Measurements from ENCODE around the gene ATP6V0A4. TPM values are rescaled to one million over a fixed set of nuclear protein-coding genes. Genes with fewer than 3 reads are reported as not detected.
"Not testable (repeated sequence)": the region's sequence is repeated elsewhere in the genome, so short reads cannot be mapped to it uniquely, and the experiment has no call there.

Gene ATP6V0A4
- total RNA-seq, 1 donor from 2014 or later = 0.25 TPM

DNA sequence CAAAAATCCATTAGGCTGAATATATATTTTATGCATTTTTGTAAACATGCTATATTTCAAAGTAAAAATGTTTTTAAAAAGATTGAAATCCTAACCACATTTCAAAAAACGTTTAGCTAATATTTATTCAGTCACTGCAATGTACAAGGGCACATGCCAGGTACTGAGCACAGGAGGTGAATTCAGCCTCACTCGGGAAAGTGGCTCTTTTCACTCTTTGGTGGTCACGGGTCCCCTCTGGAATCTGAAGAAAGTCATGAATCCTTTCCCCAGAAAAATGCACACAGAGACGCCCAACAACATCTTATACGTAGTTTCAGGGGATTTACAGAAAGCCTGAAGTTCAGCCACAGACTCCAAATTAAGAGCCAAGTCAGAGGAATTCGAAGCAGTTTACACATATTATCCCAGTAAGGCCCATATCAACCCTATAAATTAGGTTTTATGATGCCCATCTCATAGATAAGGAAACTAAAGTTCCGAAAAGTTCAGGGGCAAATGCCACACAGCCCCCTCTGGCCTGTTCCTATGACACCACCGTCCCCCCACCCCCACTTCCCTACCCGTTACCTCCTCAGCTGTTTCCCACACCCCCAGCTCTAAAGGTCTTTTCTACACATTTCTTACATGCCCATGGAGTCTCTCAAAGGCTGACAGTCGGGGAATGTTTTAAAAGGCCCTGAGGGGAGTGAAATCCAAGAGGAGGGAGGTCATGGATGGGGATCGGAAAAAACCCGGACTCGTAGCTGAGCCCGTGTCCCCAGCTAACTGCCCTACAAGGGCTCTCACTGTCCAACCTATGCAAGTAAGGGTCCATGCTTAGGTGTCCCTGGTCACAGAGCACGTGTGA lies 87.2 kb downstream of the ATP6V0A4 start:
- intact Hi-C loops (cut with micrococcal nuclease) = no loop called here

DNA sequence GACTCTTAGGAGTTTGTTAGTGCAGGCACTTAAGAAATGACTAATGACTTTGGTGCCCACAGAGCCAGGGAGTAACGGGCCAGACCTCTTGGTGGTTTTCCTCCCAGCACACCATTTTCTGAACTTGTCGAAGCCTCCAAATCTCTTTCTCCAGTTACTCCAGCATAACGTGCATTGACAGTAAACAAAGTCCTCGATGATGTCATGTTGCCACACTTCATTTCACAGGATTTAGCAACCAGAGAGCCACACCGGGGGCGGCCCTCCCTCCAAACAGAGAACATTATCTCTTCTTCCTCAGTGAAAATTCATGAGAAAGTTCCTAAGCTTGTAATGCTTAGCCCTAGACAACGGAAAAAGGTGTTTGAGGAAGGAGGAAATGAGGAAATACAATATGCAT lies 92.8 kb downstream of the ATP6V0A4 start:
- intact Hi-C loops (cut with micrococcal nuclease) = no loop called here

DNA sequence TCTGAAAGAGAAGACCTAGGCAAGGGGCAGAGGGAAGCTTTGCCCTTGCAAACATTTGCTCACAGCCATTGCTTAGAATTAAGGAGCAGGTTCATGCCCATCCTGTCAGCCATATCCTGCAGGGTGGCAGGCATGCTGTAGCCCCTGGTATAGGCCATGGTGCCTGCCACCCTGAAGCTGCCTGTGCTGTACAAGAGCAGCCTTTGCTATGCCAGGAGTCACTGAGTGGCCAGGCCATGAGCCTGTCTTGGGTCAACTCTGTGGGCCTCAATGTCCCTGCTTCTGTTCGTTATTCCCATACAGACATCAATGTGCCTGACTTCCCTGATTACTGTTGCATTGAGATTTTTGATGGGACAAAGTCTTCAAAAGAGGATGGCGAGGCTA lies 96.5 kb downstream of the ATP6V0A4 start:
- intact Hi-C loops (cut with micrococcal nuclease) = no loop called here

DNA sequence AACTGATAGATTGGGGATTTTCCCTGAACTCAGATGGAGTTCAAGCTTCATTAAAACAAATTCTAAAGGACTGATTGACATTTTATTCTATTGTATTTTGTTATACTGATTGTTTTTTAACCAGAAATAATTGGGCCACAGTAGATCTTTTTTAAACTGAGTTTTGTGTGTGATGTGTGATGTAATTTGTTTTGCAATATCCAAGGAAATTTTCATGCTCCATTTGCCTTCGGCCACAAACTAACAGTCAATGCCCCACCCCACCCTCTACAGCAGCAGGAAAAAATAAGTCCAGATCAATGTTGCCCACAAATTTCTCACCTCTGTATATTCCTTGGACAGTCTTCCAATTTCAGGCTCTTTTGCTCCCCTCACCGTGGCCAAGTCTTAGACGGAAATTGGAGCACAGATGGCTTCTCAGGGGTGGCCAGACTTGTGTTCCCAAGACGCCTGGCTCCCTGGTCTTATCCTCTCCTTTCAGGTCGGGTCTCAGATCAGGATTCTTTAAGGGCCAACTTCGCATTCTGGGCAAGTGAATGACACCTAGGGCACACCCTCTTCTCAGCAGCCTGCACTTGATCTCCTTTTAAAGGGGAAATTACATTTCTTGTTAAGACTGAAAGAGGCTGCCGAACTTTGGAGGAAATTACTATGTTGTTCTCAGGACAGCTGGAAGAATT lies 97.0 kb downstream of the ATP6V0A4 start, which contains the start of gene SVOPL:
Gene SVOPL (minus strand): TSS at position 506 of the 680 bp plus-strand sequence. CDS start 22,317 bp downstream, outside the sequence.
- intact Hi-C loops (cut with micrococcal nuclease) = no loop called here

DNA sequence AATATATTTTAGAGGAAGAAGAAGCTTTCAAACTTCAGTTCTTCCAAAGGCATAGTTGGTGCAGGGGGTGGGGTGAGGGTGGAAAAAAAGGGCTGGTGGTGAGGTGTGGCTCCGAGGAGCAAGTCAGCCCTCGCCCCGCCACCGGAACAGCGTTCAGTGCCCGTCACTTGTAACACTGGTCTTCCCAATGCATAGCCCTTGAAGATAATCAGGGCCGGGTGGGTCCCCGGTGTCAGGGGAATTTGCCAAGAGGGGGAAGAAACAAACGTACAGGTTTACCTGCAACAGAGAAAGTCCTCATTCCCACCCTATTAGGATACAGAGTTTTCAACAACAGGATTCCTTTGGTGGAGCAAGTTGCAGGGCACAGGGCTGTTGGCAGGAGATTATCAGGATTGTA lies 98.3 kb downstream of the ATP6V0A4 start:
- intact Hi-C loops (cut with micrococcal nuclease) = no loop called here

DNA sequence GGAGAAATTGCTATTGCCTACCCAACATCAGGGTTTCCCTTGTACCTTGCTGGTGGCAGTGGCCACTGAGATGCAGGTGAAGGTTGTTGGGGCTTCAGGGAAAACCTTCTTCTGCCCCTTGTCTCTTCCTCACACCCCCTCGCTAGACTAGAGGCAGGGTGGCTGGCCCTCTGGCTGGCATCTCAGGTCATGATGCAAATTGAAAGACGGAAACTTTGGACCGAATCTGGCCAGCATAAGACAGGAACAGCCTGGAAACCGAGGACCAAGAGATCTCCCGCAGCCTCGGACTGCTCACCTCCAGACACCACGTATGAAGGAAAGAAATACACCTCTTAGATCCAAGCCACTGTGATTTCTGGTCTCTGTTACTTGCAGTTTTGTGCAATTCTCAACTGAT lies 99.7 kb downstream of the ATP6V0A4 start:
- intact Hi-C loops (cut with micrococcal nuclease) = no loop called here

DNA sequence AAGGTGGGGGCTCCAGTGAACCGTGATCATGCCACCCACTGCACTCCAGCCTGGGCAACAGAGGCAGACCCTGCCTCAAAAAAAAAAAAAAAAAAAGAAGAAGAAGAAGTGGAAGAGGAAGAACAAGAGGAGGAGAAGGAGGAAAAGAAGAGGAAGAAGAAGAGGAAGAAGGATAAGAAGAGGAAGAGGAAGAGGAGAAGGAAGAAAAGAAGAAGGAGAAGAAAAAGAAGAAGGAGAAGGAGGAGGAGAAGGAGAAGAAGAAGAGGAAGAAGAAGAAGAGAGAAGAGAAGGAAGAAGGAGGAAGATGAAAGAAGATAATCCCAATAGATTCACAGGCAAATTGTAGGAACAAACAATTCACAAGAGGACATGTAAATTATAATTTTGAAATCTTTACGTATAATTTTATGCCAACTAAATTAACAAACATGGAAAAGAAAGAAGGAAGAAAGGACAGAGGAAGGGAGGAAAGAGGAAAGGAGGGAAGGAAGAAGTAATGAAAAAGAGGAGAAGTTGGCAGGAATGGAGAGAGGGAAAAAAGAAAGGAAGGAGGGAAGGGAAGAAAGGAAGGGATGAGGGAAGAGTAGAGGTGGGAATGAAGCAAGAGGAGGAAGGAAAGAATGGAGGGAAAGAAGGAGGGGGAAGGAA lies 100.3 kb downstream of the ATP6V0A4 start:
- intact Hi-C loops (cut with micrococcal nuclease) = no loop called here

DNA sequence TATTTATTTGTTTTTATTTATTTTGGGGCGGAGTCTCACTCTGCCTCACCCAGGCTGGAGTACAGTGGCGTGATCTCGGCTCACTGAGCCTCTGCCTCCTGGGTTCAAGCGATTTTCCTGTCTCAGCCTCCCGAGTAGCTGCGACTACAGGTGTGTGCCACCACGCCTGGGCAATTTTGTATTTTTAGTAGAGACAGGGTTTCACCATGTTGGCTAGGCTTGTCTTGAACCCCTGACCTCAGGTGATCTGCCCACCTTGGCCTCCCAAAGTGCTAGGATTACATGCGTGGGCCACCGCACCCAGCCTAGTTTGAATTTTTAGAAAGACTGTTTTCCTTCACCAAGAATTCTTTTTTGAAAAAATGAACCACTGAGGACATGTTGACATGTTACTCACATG lies 102.2 kb downstream of the ATP6V0A4 start:
- intact Hi-C loops (cut with micrococcal nuclease) = not testable (repeated sequence)

DNA sequence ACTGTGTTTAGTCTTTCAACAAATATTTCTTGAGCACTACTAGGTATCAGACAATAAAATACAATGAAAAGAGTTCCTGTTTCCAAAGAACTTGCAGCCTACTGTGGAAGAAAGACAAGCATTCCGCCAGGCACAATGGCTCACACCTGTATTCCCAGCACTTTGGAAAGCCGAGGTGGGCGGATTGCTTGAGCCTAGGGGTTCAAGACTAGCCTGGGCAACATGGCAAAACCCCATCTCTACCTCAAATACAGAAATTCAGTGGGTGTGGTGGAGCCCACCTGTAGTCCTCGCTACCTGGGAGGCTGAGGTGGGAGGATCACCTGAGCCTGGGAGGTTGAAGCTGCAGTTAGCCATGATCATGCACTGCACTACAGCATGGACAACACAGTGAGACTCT lies 102.9 kb downstream of the ATP6V0A4 start:
- intact Hi-C loops (cut with micrococcal nuclease) = no loop called here

DNA sequence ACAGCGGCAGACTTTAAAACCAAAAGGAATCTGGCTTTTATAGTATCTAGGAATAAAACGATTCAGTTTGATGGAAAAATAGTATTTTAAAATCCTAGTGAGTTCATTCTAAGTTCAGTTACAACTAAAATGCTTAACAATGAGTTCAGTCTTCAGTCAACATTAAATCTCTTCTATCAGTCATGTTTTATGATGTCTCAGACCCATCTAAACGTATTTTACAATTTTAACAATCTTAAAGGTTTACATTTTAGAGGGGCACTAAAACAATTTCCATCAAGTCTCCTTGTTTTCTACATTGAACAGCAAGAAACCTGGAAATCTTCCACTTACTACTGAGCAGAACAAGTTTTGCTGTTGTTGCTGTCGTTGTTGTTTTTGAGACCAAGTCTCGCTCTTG lies 106.8 kb downstream of the ATP6V0A4 start:
- intact Hi-C loops (cut with micrococcal nuclease) = no loop called here

DNA sequence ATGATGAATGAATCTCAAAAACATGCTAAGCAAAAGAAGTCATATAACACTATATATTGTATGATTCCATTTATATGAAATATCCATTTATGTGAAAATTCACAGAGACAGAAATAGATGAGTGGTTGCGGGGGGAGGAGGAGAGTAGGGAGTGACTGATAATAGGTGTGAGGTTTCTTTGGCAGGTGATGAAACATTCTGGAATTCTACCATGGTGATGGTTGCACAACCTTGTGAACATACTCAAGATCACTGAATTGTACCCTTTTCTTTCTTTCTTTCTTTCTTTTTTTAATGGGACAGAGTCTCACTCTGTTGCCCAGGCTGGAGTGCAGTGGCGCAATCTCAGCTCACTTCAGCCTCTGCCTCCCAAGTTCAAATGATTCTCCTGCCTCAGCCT lies 107.5 kb downstream of the ATP6V0A4 start:
- intact Hi-C loops (cut with micrococcal nuclease) = no loop called here

DNA sequence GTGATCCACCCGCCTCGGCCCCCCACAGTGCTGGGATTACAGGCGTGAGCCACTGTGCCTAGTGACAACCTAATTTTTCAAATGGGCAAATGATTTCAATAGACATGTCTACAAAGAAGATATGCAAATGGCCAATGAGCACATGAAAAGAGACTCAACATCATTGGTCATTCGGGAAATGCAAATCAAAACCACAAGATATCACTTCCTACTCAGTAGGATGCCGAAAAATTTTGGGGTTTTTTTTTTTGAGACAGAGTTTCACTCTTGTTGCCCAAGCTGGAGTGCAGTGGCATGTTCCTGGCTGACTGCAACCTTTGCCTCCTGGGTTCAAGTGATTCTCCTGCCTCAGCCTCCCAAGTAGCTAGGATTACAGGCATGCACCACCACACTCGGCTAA lies 110.0 kb downstream of the ATP6V0A4 start:
- intact Hi-C loops (cut with micrococcal nuclease) = not testable (repeated sequence)

DNA sequence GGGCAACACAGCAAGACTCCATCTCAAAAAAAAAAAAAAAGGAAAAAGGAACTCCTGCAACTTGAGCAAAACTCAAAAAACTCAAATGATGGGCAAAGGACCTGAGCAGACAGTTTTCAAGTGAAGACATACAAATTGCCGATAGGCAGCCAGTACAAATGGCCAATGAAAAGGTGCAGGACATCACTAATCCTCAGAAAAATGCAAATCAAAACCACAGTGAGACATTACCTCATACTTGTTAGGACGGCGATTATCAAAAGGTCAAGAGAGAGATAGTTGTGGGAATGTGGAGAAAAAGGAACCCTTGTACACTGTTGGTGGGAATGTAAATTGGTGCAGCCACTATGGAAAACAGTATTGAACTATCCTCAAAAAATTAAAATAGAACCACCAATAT lies 113.7 kb downstream of the ATP6V0A4 start:
- intact Hi-C loops (cut with micrococcal nuclease) = no loop called here

DNA sequence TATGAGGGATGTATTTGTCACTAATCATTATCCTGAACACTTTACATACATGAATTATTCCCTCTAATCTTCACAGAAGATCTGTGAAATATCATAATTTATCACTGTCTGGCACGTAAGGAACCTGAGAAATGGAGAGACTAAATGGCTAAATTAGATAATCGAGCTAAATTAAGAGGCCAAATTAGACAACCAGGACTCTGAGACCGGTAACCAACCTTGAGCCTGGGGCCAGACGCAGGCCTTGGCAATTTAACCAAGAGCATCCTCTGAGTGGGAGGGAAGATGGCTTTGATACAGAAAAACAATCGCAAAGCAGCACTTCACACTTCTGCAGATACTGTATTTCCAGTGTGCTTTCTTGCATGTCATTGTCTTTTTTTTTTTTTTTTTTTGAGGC lies 118.2 kb downstream of the ATP6V0A4 start:
- intact Hi-C loops (cut with micrococcal nuclease) = no loop called here

DNA sequence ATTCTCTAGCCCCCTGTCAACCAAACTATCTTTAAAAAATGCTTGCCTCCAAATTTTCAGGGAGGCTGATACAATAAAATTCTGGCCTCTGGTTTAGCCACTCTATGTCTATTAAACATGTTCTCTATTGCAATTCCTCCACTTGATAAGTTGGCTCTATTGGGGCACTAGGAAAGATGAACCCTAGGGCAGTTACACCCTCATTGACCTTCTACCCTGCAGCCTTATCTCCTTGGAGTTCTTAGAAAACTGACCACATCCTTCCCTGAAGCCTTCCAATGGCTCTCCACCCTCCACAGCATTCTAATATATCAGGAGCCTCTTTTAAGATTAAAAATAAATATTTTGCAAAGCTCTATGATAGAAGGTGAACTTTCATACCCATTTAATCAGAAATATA lies 127.4 kb downstream of the ATP6V0A4 start:
- intact Hi-C loops (cut with micrococcal nuclease) = no loop called here

DNA sequence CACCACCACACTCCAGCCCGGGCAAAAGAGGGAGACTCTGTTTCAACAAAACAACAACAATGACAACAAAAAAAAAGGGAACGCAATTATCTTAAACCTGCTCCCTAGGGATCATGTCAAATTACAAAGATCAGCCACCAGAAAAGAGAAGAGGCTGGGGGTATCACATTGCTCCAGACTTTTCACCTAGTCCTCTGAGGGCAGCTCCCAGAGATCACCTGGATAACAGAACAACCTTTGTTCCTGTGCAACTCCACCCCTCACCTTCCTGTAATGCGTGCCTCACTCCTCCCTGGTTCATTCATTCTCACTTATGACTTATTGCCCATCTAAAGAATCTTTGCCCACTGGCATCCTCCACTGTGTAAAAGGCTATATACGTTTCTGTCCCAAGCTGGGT lies 128.6 kb downstream of the ATP6V0A4 start:
- intact Hi-C loops (cut with micrococcal nuclease) = no loop called here

DNA sequence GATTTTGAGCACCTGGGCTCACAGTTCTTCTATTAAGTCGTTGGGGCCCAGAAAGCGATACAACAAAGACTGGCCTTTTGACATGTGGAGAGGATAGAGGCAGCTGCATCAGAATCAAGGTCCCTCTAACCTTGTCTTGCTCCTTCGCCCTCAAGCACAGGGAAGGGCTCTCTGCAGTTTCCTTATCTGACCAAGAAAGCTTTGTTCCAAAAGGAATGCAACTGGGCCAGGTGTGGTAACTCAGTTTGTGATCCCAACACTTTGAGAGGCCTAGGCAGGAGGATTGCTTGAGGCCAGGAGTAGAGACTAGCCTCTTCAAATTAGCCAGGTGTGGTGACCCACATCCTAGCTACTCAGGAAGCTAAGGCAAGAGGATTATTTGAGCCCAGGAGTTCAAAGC lies 129.1 kb downstream of the ATP6V0A4 start:
- intact Hi-C loops (cut with micrococcal nuclease) = no loop called here

DNA sequence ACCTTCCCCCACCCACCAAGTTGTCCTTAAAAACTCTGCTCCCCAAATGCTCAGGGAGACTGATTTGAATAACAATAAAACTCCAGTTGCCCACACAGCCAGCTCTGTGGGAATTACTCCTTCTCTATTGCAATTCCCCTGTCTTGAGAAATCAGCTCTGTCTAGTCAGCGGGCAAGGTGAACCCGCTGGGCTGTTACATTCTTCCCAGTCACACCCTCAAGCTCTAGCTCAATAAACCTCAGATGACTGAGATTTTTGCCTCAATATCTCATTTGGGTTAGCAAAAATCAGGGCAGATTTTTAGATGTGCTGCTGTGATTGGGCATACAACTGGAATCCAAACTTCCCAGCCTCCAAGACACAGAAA lies 129.8 kb downstream of the ATP6V0A4 start:
- intact Hi-C loops (cut with micrococcal nuclease) = no loop called here

DNA sequence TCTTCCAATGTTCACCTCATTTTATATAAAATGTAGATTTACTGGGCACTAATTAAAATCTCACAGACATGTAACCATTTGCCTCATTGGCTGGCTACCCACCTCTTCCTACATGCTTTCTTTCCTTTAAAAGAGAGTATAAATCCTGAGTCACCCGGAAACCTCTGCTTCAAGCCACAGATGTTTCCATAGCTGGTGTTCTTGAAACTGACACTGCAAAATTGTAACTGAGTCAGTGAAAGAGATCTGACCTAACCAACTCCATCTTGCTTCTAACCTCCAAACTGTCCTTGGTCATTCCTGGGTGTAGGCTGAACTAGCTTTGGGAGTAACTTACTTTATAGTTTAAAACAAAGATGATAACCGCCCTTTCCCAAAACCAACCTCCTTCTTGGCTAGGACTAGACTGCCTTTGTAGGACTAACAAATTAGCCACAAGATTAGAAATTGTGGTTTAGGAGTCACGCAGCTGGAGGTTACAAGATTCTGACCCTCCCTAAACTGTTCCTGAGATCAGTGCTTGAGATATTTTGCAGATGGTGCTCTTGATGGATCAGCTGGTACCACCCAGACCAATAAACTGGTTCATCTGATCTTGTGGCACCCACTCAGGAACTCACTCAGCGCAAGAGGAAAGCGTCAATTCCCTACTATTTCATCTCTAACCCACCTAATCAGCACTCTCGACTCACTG lies 130.3 kb downstream of the ATP6V0A4 start:
- intact Hi-C loops (cut with micrococcal nuclease) = no loop called here

DNA sequence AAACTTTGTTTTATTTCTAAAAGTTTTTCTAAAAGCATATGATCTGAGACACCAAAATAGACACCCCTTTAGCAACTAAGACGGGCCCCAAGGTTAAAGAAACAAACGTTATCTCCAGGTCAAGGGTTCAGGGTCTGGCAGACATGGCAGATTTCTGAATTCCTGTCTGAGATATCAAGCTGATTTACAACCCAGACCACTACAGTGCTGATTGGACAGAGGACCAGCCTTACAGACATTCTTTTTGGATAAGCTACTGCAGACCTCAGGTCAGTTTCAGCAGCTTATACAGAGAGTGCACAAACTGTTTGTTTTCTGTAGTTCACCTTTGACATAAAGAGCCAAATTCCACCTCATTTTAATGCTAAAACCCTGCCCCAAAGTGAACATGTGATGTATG lies 131.6 kb downstream of the ATP6V0A4 start:
- intact Hi-C loops (cut with micrococcal nuclease) = no loop called here

DNA sequence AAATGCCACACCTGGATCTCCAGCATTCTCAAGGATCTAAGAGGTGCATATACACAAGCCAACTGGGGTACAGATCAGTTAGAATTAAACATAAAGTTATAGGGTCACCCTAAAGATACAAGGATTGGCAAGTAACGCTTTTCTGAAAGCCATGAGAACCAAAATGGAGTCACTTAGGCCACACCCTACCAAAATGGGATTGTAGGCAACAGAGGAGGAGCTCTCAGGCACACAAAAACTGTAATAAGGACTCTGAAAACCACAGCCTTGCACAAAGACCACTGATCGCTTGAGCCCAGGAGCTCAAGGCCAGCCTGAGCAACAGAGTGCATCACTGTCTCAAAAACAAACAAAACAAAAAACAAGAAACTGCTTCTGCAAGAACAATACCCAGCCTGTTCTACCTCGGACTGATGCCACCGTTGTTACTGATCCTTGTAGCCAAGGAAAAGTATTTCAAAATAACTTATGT lies 132.3 kb downstream of the ATP6V0A4 start:
- intact Hi-C loops (cut with micrococcal nuclease) = no loop called here

DNA sequence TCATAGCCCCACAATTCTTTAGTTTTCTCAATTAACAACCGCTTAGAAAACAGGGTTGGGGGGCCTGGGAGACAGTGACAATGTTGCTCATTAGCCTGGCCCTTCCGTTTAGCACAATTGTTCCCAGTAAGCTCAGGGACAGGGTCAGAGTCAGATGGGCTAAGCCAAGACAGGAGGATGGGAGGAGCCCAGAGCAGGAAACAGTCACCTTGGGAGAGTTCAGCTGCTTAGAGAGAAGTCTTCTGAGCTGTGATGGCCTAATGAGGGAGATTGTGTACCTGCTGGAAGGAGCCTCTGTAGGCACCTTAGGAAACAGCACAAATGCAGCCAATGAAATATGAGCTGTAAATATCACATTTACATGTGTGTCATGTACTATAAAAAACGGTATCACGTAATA lies 132.7 kb downstream of the ATP6V0A4 start:
- intact Hi-C loops (cut with micrococcal nuclease) = no loop called here

Data from T-helper 1 cell treated with Interleukin-12 subunit alpha and Interleukin-12 subunit beta and Interleukin-4 antibody, amounts not matched to agents 30 ng/mL and 1 ng/mL, for 36 hours (primary cell).